Stimulated activated CD4-positive, alpha-beta T cell treated with anti-CD3 and anti-CD28 coated beads, TNF-alpha, amount 100 ng/mL, for 1 hour (primary cell): Measurements from ENCODE around the gene PLCB4.

Source experiments
- DNase-seq, 3 donors: peaks; one replicate each; pipeline ENCODE4 v3.0.0-alpha.2; 2020; ENCODE audit warnings: low read depth in 3 of 3, low spot score in 1 of 3

The PLCB4 gene

DNA sequence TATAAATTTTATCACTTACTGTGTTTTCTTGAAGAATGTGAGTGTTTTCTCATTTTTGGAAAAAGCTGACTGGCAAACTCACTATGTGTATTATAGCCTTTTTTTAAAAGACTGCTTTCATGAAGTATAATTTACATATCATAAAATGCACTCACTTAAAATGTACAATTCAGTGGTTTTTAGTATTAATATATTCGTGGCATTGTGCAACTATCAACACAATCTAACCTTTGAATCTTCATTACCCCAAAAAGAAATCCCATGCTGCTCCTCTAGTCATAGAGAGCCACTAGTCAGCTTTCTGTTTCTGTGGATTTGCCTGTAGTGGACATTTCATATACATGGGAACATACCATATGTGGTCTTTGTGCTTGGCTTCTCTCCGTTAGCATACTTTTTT, 143.8 kb downstream of the PLCB4 start:
- no peak for DNase-seq

DNA sequence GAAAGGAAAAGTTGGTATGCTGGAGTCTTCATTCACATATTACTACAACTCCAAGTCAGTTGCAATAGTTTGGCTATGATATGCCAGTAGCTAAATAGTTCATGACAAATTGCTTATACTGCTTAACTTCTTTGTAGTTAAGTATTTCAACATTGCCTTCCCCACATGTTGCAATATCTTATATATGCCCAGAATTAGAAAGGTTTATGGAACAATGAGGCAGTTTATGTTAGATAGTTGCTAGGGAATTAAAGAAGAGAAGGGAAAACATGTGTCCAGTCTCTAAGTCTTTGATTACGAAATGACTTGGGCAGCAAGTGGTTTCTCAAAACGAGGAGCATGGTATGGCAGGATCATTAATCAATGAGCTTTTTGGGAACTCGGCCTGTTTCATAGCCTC, 145.8 kb downstream of the PLCB4 start:
- no peak for DNase-seq

DNA sequence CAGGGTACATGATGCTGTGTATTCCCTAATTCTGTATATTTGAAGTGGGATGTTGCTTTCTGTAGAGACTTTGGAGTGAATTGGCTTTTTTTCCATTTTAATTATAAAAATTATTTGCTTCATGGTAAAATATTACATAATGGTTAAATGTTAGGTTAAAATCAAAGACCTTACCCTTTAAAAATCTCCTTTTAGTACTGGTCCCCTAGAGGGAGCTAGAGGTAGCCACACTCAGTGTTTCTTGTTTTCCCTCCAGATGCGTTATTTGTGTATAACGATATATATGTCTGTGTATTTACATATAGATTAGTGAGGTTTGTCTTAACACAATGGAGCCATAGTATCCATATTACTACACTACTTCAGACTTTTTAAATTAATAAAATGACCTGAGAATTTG, 146.7 kb downstream of the PLCB4 start:
- DNase-seq, result no peak

DNA sequence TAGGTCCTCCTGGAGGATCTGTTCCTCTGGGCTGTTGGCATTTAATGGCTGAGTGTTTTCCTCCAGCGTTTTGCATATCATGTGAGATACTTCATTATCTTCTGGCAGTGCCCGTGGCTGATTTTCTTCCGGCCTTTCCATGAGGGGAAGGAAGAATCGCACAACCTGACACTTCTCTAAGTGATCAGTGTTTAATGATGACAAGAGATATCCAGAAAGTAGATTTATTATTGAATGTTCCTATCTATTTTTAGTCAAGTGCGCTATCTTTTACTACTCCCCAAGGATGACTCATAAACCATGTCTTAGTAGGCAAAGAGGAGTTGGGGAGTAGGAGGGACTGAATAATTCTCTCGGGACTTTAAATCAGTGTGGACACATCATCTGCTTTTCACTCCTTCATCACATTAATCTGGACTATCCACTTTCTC, 149.7 kb downstream of the PLCB4 start:
- DNase-seq, result no peak

DNA sequence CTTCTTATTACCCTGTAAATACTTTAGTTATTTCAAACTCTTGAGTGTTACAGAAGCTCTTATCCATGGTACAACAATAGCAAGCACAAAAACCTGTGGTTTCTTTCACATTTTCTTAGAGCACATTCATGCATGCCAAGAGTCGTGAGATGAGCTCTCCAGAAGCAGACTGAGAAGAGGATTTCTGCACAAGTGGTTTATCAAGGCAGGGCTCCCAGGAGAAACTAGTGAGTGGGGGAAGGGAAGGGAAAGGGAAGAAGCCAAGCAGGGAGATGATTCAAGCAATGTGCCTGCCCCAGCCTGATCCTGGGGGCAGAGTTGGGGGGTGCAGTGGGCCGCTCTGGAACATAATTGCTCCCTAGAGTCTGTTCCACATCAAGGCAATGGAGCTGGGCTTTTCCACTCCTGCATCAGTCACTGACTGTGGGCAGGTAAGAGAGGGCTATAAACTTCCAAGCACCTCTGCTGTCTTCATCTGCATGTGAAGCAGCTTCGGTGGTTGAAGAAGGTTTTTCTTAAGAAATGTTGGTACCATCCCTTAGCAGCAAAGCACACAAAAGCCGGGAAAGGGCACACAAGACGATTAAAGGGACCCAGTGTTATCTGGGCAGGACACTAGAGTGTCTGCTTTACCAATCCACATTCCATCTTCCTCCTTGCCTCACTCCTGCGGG, 152.1 kb downstream of the PLCB4 start:
- DNase-seq, result no peak

DNA sequence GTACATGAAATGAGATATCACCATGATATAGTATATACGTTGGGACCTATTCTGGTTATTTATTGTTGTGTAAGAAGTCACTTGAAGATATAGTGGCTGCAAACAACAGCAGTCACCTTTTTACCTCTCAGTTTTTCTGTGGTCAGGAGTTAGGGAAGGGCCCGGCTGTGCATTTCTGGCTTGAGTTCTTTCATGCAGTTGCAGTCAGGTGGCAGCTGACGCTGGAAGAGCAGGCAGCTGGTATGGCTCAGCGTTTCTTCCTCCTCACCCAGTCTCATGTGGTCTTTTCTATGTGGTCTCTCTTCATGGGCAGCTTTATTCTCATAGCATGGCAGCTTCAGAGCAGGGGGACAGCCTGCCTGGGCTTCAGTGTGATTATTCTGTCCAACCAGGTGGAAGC, 154.4 kb downstream of the PLCB4 start:
- no peak for DNase-seq

DNA sequence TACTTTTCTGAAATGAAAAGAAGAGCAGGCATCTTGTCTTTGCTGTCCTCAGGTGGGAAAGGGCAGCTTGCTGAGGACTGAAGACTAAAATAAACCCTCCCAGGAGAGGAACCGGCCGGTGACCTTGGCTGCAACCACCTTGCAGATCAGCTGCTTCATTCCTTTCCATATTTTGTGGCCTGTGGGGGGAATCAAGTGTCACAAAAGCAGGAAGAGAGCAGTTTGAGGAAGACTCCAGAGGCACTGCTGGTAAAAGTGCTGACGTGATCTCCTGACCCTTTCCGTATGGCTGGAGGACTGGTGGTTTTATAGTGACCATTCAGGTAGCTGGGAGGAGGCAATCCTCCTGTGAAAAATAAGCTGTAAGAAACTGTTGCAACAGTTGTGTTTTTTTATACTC, 157.0 kb downstream of the PLCB4 start:
- DNase-seq, result no peak

DNA sequence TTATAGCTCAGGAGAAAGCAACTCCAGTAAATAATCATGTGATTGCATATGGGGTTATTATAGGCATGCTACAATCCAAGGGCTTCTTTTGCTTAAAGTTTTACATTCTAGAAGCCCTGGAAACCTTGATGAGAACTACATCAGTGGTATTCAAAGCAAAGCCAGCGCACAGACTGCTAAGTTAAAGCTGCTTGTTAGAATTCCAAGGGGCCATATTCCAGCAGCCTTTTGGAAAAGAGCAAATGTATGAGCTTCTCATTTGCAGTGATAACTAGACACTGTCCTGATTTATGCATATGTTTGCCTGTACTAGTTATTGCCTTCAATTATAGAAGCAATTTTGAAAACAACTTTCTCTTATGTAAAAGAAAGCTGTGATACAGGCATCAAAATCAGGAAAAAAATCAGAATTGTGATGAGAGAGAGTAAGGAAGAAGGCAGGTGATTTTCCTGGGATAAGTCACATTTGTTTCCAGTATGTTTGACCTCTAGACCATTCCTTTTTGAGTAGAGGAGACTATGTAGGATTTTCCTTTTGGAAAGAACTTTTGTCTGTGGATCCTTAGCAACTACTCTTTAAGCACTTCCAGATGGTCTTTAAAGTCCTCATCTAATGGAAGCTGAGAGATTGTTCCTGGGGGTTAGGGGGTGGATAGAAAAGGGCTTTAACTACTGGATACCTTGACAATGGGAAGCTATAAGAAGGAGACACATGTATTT, 159.2 kb downstream of the PLCB4 start:
- no peak for DNase-seq

DNA sequence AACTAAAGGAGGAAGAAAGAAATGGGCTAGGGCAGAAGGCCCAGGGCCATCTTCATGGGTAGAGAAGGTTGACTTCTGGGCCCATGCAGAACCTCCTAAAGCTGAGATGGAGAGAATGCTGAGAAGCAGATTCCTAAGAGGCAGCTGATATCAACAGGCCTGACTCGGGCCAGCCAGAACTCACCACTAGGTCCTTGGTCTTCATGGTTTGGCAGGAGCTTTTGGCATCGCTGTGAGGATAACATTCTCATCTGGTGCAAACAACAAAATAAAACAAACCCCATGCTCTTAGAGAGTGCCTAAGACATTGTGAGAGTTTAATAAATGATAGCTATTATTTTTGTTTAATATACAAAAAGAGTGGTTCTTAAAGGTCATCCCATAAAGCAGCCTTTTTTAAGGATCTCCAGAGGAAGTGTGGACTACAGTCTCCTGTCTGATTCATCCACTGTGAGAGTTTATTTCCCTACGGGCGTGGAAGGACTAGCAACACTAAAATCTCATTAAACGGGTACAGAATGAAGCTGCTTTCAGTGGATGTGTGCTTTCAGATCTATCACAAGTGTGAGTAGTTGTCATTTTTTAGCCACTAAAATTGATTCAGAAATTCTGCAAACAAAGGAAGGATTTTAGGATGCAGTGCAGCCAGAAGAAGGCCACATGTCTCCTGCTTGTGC, 160.0 kb downstream of the PLCB4 start:
- no peak for DNase-seq

DNA sequence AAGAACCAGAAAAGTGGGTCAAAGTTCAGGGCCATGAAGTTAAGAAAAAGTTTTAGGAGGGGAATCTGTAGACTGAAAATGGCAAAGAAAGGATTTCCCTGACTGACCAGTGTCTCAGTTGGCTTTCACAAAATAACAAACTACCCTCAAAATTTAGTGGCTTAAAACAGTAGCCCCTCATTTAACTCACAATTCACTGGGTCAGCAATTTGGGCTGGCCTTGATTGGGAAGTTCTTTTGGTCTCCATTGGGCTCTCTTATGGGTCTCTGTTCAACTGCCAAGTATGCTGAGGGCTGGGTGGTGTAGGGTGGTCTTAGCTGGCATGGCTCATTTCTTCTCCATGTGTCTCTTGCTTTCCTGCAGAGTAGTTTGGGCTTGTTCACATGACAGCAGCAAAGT, 161.5 kb downstream of the PLCB4 start:
- no peak for DNase-seq

DNA sequence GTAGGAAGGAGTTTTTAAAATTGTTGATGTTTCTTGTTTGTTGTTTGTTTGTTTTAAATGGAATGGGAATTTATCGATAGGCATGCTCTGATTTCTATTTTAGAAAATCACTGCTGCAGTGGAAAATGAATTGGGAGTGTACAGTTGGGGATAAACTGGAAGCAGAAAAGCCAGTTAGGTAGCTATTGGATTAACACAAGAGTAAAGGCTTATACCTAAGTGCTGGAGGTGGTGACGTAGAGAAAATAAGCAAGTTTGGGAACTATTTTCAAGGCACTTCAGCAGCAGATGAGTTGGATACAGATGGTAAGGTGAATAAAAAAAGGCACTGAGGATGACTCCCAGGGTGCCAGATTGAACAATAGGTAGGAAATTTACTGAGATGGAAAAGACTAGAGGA, 164.9 kb downstream of the PLCB4 start:
- no peak for DNase-seq

DNA sequence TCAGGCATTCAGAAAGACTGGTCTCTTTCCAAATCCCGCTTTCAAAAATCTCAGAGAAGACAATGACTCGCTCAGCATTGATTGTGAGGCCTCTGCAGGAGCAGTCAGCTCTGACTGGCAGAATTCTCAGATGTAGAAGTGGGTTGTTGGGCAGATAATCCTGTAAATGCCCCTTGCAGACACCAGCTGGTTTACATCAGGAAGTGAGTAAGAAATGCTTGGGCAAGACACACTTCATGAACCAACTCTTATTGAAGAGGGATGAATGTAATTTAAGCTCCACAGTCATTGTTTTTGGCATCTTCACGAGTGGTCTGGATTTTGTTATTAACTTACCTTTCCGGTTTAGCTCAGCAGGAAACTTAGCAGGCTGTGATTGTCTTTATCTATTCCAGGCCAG, 166.6 kb downstream of the PLCB4 start:
- DNase-seq, result no peak

DNA sequence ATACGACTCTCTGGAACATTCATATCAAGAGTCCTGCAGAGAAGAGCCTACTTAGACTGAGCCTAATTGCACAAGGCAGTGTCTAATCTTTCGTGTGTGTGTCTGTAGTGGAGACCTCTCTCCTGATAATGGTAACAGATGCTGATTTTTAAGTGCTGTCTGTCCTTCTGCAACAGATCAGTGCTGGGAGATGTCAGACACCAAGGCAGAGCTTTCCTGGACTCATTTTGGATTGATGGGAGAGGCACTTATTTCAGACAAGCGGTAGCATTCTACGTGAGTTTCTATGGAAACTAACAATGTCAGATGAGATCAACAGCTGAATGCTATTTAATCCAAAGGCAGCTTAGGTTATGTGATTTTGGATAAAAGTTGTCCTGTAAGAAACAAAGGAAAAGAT, 167.6 kb downstream of the PLCB4 start:
- DNase-seq, result no peak

DNA sequence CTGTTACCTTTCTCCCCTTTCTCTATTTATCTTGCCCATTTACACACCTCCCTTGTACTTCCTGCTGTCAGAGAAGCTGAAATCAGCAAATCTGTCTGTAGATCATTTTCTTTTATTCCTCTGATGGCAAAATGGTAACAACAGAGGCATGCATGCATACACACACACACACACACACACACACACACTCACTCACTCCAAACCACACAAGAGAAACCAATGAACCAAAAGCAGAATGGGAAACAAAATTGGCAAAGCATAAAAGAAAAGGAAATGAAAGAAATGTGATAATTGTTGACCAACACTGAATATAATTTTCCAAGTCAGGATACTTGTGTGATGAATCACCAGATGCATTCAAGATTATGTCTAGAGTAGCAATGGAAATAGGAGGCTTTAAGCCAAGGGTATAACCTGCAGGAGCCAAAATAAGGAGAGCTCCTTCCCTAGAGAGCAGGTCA, 172.4 kb downstream of the PLCB4 start:
- no peak for DNase-seq

DNA sequence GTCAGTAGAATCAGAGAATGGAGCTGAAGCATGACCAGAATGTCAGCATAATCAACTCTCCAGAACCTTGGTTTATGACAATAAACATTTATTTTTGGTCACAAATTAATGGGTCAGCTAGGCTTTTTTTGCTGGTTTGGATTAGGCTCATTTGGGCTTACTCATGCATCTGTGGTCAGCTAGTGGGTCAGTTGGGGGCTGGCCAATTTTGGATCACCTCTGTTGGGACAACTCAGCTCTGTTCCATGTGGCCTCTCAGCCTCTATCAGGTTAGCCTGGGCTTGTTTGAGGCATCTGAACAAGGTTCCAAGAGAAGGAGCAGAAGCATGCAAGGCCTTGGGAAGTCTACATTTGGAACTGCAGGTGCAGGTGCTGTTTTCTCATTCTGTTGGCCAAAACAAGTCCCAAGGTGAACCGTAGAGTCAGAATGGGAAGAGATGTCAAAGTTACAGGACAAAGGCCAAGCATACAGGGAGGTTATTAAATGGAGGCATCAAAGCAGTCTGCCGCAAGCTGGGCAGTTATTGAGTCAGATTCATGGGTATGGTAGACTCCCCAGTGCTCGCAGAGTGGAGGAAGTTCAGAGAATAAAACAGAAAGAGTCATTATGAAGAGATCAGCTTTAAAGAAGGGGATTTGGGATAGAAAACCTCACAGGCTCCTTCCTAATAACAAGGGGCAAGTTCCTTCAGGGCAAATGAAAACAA, 173.0 kb downstream of the PLCB4 start:
- DNase-seq, result no peak

DNA sequence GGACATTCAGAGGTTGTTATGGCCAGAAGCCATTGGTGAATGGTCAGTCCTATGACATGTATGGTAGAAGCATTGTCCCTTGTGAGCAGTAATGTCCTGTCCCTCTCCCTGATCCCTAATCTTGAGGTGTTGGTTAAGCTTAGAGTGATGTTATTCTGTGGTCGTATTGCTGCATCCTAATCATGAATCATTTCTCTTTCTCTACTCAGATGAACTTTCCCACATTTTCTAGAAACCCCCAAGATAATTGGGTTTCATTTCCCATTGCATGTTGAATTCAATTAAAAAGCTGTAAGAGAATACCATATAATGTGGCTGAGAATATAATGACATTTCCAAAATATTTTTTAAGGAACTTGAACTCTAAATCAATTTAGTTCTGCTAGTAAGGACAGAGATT, 175.1 kb downstream of the PLCB4 start:
- DNase-seq, result no peak

DNA sequence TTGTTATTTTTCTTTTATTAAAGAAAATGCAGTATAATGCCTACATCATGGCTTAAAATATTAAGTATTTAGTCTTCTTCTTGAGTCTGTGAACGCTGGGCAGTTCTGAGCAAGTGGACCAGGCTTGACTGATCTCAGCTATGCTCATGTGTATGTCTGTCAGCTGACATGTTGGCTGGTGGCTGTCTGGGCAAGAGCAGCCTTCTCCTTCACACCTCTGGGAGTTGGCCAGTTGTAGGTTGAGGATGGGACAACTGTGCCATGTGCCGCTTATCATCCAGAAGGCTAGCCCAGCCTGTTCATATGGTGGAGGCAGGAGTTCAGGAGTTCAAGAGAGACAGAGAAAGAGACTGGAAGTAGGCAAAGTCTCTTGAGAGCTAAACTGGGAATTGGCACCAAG, 175.9 kb downstream of the PLCB4 start:
- DNase-seq, result no peak

DNA sequence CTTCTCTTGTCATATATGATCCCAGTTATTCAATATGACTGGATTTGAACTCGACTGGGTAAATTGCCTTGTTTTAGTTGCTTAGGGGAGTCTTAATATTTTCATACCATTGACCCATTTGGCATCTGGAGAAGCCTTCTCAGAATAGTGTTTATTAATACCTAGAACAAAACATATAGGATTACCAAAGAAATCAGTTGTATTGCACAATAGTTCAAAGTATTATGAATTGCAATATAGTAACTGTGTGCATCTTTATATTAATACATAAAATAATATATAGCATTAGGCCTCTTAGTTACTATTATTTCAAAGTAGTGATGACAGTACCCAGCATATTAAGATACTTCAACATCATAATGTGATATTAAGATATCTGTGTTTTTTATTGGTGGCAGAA, 177.8 kb downstream of the PLCB4 start:
- DNase-seq, result no peak

DNA sequence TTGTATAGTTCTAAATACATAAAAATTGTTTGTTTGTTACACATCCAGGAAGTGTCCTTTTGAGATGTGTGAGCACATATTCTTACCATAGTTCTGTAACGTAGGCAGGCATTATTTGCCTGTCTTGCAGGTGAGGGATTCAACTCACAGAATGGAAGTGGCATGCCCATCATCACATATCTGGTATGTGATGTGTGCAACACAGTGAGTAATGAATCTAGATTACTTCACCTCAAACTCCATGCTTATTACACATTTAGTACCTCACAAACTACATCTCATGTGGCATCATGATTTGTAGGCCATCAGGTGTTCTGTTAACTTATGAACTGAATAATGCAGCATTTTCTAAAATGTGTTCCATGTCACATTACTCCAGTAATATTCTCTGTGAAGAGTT, 181.6 kb downstream of the PLCB4 start:
- DNase-seq, result no peak

DNA sequence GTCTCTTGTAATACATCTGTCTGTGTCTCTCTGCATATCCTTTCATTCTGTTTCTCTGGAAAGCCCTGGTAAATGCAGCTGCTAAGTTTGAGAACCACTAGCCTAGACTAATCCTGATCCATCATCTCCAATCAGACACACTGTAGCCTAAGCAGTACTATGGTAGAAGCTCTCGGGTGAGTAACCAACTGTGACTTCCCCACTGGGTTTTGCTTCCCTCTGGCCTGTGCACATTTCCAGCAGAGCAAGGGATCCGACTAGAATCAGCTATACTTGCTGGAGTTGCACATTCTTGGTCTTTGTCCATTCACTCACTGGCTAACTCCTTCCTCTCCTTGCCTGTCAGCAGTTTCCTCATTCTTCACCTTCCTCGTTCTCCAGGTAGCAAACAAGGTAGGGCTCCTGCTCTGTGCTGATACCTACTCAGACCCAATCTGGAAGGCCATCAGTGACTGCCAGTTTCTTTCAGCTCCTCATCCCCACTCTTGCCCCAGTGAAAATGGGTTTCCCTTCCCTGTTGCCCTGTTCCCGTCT, 184.2 kb downstream of the PLCB4 start:
- DNase-seq, result no peak

DNA sequence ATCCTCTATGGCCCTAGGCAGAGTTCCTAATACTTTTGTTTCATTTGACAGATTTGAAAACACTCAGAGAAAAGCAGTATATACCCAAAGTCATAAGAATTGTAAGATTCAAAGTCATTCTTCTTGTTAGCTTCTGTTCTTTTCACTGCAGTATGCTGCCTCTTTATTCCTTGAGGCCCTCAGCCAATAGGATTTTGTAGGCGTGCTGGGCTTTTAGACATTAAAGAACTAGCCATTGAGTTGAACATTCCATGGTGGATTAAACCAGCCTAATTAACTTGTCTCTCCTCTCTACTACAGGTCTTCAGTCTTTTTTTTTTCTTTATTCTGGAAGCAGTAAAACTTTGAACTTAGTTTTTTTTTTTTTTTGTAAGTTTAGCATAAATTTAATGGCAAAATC, 186.3 kb downstream of the PLCB4 start:
- DNase-seq, result no peak

DNA sequence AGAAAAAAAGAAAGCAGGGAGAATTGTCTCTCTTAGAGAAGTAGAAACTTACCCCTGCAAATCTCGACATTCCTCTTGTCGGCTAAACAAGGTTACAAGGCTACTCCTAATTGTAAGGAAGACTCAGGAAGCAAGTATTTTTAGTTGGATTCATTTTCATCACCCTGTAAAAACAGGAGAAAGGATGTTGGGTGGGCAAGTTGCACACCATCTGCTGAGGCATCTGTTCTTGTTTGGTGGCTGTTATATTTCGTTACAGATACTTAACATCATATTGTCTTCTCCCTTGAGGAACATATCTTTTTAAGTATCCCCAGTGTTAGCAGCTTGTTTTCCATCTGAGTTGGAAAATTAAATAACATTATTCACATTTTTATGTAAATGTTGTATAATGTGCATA, 187.5 kb downstream of the PLCB4 start:
- DNase-seq, result no peak
